ENCODE data around the gene TRAF3. TPM values are rescaled to one million over a fixed set of nuclear protein-coding genes. Genes with fewer than 3 reads are reported as not detected.

TRAF3 gene
- polyA plus RNA-seq, 1 of the 3 experiments (the other 2 are of a cell fraction): 17.9 TPM

- H3F3A ChIP-seq (replicated peaks; ENCODE audit: insufficient read depth): peaks cover 12% of the 10 kb centered on the region
- ChIA-PET POLR2A (interaction anchor here (1.0 kb wide), 1 partner anchor 29 kb away, joined by 4 read pairs; no protein-coding TSS in a partner anchor), CTCF (interaction anchor here (1.4 kb wide), 1 partner anchor 61 kb away, joined by 3 read pairs; no protein-coding TSS in a partner anchor)
- TF ChIP-seq POLR2AphosphoS5 (IDR thresholded peaks at IDR 0.05; ENCODE audit: low read depth, low read length) (no peak), EP300 (IDR thresholded peaks at IDR 0.05; ENCODE audit: borderline replicate concordance in 1 of 2, low read depth in 1 of 2, low read length in 1 of 2) (no peak), RXRA (IDR thresholded peaks at IDR 0.05; ENCODE audit: borderline replicate concordance, low read depth) (no peak), TAF1 (IDR thresholded peaks at IDR 0.05; ENCODE audit: borderline replicate concordance, low read depth, low read length) (no peak), USF1 (IDR thresholded peaks at IDR 0.05; ENCODE audit: borderline replicate concordance, low read depth) (no peak), GABPA (IDR thresholded peaks at IDR 0.05; ENCODE audit: low read depth) (no peak), NRF1 (IDR thresholded peaks at IDR 0.05; ENCODE audit: low read depth, low read length) (no peak), SMC3 (IDR thresholded peaks at IDR 0.05; ENCODE audit: low read depth, low read length) (no peak), GATA2 (CRISPR knock-in tag; IDR thresholded peaks at IDR 0.05) (no peak), USF2 (IDR thresholded peaks at IDR 0.05; ENCODE audit: borderline replicate concordance, low read depth, low read length) (no peak)
- H3K4me1 ChIP-seq (ENCODE audit: control insufficient read depth in 1 of 2, insufficient read depth in 2 of 2, low read depth in 1 of 2, low read length in 1 of 2): peaks cover 0 to 12% of the 10 kb centered on the region in 2 experiments; a peak in 2 of 4 replicates
- DNase-seq: no peak
- no peak overlapping the region for H3K9ac ChIP-seq
- no peak overlapping the region for H3K4me3 ChIP-seq (ENCODE audit: low read depth in 2 of 2, low read length in 1 of 2)
- no peaks in the 10 kb centered on the region for H3K9me3 ChIP-seq
- no peak overlapping the region for H2AFZ ChIP-seq (ENCODE audit: low read depth)
- H3K79me2 ChIP-seq (ENCODE audit: insufficient read depth): peaks cover 90% of the 10 kb centered on the region
- 100% methylated on average over 2 of the region's 2 CpGs for WGBS (ENCODE audit: low lambda C conversion rate)
- H3K27ac ChIP-seq (ENCODE audit: low read depth in 2 of 2, low read length in 1 of 2): no peak overlapping the region
- H3K27me3 ChIP-seq (ENCODE audit: insufficient read depth): no peaks in the 10 kb centered on the region
- H3K36me3 ChIP-seq (replicated peaks in 1 of 2; ENCODE audit: control insufficient read depth in 1 of 2, insufficient read depth in 2 of 2, low read length in 1 of 2): no peaks in the 10 kb centered on the region
- H3K4me2 ChIP-seq: no peak overlapping the region
- no peaks in the 10 kb centered on the region for H3K9me2 ChIP-seq
- peaks cover 46% of the 10 kb centered on the region for H4K20me1 ChIP-seq (ENCODE audit: insufficient read depth)
Observed at GRCh38 chr14:102817318-102817717, 40.1 kb downstream of the TRAF3 start.

DNA sequence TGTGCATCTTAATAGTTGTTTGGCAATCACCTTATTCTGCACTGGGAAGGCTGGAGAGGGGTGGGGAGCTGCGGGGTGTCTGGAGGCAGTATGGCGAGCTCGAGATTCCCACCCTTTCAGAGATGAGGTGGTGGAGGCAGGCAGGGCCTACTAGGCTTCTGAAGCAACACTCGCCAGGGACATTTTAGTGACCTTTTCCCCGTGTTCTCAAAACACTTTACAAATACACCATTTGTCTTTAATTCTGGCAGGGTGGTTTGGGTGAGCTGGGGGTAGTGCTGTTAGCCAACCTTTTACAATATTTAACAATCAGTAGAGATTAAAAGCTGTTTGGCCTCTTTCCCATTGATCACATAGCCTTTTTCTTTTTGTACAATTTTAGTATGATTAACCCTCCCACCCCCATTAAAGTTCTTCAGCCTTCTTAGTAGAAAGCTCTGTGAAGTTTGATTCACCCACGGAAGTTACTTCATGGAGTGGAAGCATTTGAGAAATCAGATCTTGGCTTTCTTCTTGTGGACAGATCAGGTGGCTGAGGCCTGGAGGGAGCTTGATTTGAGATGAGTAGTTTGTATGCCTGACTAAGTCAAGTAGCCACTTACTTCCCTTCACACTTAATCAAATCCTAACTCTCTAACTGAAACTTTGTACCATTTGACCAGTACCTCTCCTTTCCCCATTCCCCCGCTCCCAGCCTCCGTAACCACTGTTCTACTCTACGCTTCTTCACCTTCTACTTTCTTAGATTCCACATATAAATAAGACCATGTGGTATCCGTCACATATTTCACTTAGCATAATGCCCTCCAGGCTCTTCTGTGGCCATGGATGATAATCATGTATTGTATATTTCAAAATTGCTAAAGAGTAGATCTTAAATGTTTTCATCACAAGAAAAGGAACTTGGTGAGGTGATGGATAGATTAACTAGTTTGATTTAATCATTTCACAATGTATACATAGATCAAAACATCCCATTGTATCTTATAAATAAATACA is 41.0 kb downstream of the TRAF3 start:
- Histone ChIP-seq H3K4me2 (no peak overlapping the region), H4K20me1 (ENCODE audit: insufficient read depth) (peaks cover 48% of the 10 kb centered on the region), H3K9ac (no peak overlapping the region), H3K4me3 (ENCODE audit: low read depth in 2 of 2, low read length in 1 of 2) (no peak overlapping the region), H3K79me2 (ENCODE audit: insufficient read depth) (peaks cover 91% of the 10 kb centered on the region), H2AFZ (ENCODE audit: low read depth) (no peak overlapping the region), H3K4me1 (ENCODE audit: control insufficient read depth in 1 of 2, insufficient read depth in 2 of 2, low read depth in 1 of 2, low read length in 1 of 2) (peaks cover 0 to 12% of the 10 kb centered on the region in 2 experiments; a peak in 2 of 4 replicates), H3K27ac (ENCODE audit: low read depth in 2 of 2, low read length in 1 of 2) (no peak overlapping the region), H3K27me3 (ENCODE audit: insufficient read depth) (no peaks in the 10 kb centered on the region), H3K9me3 (no peaks in the 10 kb centered on the region), H3F3A (replicated peaks; ENCODE audit: insufficient read depth) (peaks cover 13% of the 10 kb centered on the region), H3K36me3 (replicated peaks in 1 of 2; ENCODE audit: control insufficient read depth in 1 of 2, insufficient read depth in 2 of 2, low read length in 1 of 2) (no peaks in the 10 kb centered on the region), H3K9me2 (no peaks in the 10 kb centered on the region)
- no peak for DNase-seq
- WGBS (ENCODE audit: low lambda C conversion rate): 93% methylated on average over 10 of the region's 10 CpGs
- ChIA-PET POLR2A (interaction anchor here (1.0 kb wide), 1 partner anchor 28 kb away, joined by 4 read pairs; no protein-coding TSS in a partner anchor), CTCF (interaction anchor here (0.8 kb wide), 1 partner anchor 148 kb away, joined by 3 read pairs; no protein-coding TSS in a partner anchor)
- TF ChIP-seq POLR2AphosphoS5 (IDR thresholded peaks at IDR 0.05; ENCODE audit: low read depth, low read length) (no peak), EZH2phosphoT487 (IDR thresholded peaks at IDR 0.05; ENCODE audit: borderline replicate concordance, low read depth) (no peak), TEAD4 (IDR thresholded peaks at IDR 0.05; ENCODE audit: borderline replicate concordance, insufficient read depth) (no peak), SIN3A (IDR thresholded peaks at IDR 0.05; ENCODE audit: borderline replicate concordance, low read depth, low read length) (no peak), USF2 (IDR thresholded peaks at IDR 0.05; ENCODE audit: borderline replicate concordance, low read depth, low read length) (no peak), GATA2 (CRISPR knock-in tag; IDR thresholded peaks at IDR 0.05) (no peak)

Measured in SK-N-SH (cell line).